Anterior cingulate cortex (tissue), 58 donors: ENCODE data around the gene JAM2.

Experiments
- DNase-seq, 58 donors: peaks; one replicate each; lab custom pipeline; 2025; lab: John Stamatoyannopoulos, UW

The JAM2 gene

DNA sequence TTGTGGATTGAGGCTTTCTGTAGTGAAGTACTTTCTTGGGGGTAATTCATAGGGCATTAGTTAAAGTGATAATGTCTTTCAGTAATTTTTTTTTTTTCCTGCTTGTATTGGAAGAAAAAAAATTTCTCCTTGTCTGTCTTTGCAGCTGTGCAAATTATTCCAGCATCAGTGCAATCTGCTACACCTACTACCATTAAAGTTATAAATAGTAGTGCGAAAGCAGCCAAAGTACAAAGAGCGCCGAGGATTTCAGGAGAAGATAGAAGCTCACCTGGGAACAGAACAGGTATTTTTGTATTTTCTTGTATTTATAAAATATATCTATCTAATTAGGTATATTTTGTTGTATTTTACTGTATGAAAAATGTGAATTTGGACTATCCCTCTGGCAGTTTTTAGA, 125.0 kb downstream of the JAM2 start:
- DNase-seq: no peak
